ACC112 (cell line): ENCODE results near the gene PIP4P1.
"Not testable (repeated sequence)": the region's sequence is repeated elsewhere in the genome, so short reads cannot be mapped to it uniquely, and the experiment has no call there.

Experiments used
- H2AFZ ChIP-seq: fragments of 200-600 bp; sonication (generic); one replicate; pipeline ENCODE4 v1.6.0; 2017; ENCODE audit warnings: antibody characterized with exemption, low read length; ENCODE audit not compliant: unreplicated experiment
- H3K27ac ChIP-seq: fragments of 200-600 bp; sonication (generic); 2 replicates; pipeline ENCODE4 v1.5.1; 2014; ENCODE audit warnings: low read depth, mild to moderate bottlenecking, antibody characterized with exemption, low read length, moderate library complexity
- H3K27me3 ChIP-seq: fragments of 200-600 bp; sonication (generic); 2 replicates; pipeline ENCODE4 v1.6.1; 2014; ENCODE audit warnings: mild to moderate bottlenecking, antibody characterized with exemption, low read length, moderate library complexity, mixed read lengths; ENCODE audit not compliant: insufficient read depth
- H3K36me3 ChIP-seq: fragments of 200-600 bp; sonication (generic); 2 replicates; pipeline ENCODE4 v1.6.1; 2016; ENCODE audit warnings: mild to moderate bottlenecking, antibody characterized with exemption, low read length, moderate library complexity, mixed read lengths; ENCODE audit not compliant: insufficient read depth
- H3K4me1 ChIP-seq: fragments of 200-600 bp; sonication (generic); one replicate; pipeline ENCODE4 v1.6.1; 2016; ENCODE audit warnings: low read length, mixed read lengths; ENCODE audit not compliant: insufficient read depth, unreplicated experiment, control insufficient read depth
- H3K4me3 ChIP-seq: fragments of 200-600 bp; sonication (generic); 2 replicates; pipeline ENCODE4 v1.5.1; 2014; ENCODE audit warnings: mild to moderate bottlenecking, low read depth, low read length
- H3K79me2 ChIP-seq: fragments of 200-600 bp; sonication (generic); one replicate; pipeline ENCODE4 v1.6.0; 2016; ENCODE audit warnings: low read length; ENCODE audit not compliant: control insufficient read depth, unreplicated experiment, insufficient read depth

PIP4P1 gene

DNA sequence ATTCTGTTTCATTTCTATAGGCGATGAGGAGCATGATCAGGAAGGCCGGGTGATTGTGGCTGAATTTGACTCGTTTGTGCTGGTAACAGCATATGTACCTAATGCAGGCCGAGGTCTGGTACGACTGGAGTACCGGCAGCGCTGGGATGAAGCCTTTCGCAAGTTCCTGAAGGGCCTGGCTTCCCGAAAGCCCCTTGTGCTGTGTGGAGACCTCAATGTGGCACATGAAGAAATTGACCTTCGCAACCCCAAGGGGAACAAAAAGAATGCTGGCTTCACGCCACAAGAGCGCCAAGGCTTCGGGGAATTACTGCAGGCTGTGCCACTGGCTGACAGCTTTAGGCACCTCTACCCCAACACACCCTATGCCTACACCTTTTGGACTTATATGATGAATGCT, 4.3 kb downstream of the PIP4P1 start:
- Histone ChIP-seq H3K4me3 (peak overlapping the region; percentile 93), H3K27me3 (no peaks in the 10 kb centered on the region), H3K27ac (peak overlapping the region; percentile 93; the same call in 1 of the 2 replicates), H2AFZ (no peak overlapping the region), H3K36me3 (peaks cover 18% of the 10 kb centered on the region; the same call in 1 of the 2 replicates), H3K79me2 (peaks cover 64% of the 10 kb centered on the region), H3K4me1 (peaks cover 33% of the 10 kb centered on the region)

GRCh38 chr14:20455355-20456300, 5.6 kb downstream of the PIP4P1 start:
- Histone ChIP-seq H2AFZ (peak overlapping the region; percentile 19), H3K27me3 (no peaks in the 10 kb centered on the region), H3K36me3 (peaks cover 18% of the 10 kb centered on the region; the same call in 1 of the 2 replicates), H3K27ac (peak overlapping the region; percentile 93), H3K79me2 (peaks cover 60% of the 10 kb centered on the region), H3K4me1 (peaks cover 33% of the 10 kb centered on the region), H3K4me3 (peak overlapping the region; percentile 93)

DNA sequence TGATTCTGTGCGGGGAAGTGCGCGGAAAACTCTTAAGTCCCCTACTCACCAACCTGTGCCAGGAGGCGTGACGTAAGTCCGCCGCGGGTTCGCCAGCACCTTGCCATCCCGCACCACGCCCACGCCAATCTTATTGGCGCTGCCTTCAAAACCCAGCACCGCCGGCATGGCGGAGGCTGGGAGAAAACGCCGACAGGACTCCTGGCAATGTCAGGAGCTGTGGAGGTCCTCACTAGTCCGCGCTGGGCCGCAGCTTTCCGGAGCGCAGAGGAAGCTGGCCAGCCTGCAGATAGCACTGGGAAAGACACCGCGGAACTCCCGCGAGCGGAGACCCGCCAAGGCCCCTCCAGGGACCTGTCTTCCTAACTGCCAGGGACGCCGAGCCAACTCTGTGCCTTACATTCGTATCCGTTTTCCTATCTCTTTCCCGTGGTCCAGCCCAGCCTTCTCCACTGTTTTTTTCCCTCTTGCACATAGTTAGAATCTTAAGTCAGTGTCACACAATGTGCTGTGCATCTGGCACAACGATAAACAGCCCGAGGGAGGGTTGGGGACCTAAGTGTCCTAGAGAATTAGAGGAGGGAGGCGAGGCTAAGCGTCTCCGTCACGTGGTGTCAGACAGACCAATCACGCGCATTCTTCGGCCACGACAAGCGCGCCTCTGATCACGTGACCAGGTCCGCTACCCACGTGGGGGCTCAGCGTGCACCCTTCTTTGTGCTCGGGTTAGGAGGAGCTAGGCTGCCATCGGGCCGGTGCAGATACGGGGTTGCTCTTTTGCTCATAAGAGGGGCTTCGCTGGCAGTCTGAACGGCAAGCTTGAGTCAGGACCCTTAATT, 6.5 kb downstream of the PIP4P1 start, which contains the start of the genes APEX1 and OSGEP:
APEX1 (plus strand) TSS at position 711 of the 839 bp plus-strand sequence. CDS start 420 bp downstream, outside the sequence.
OSGEP (minus strand) TSS at position 297 of the 839 bp plus-strand sequence; CDS start at position 168, 129 bp downstream.
- Histone ChIP-seq H3K27me3 (no peaks in the 10 kb centered on the region), H2AFZ (peak within 1 kb of the TSS; percentile 90), H3K4me3 (peak within 1 kb of the TSS; percentile 93), H3K36me3 (peaks cover 25% of the 10 kb centered on the region; the same call in 1 of the 2 replicates), H3K27ac (peak within 1 kb of the TSS; percentile 93), H3K4me1 (peaks cover 26% of the 10 kb centered on the region), H3K79me2 (peaks cover 51% of the 10 kb centered on the region)

- peaks cover 36% of the 10 kb centered on the region for H3K79me2 ChIP-seq
These were observed 8.4 kb downstream of the PIP4P1 start for GRCh38 chr14:20452831-20453230.

GRCh38 chr14:20446889-20447288, 14.3 kb downstream of the PIP4P1 start:
- H3K36me3 ChIP-seq: peaks cover 35% of the 10 kb centered on the region
- no peak overlapping the region for H3K27ac ChIP-seq
- H3K79me2 ChIP-seq: no peaks in the 10 kb centered on the region
- no peak overlapping the region for H3K4me3 ChIP-seq
- H3K4me1 ChIP-seq: no peaks in the 10 kb centered on the region
- no peaks in the 10 kb centered on the region for H3K27me3 ChIP-seq
- H2AFZ ChIP-seq: no peak overlapping the region

More at GRCh38 chr14:20452831-20453230, 8.4 kb downstream of the PIP4P1 start:
- Histone ChIP-seq H3K4me1 (peaks cover 18% of the 10 kb centered on the region), H3K36me3 (peaks cover 33% of the 10 kb centered on the region; the same call in 1 of the 2 replicates)
- H3K27ac ChIP-seq, H3K4me3 ChIP-seq, H2AFZ ChIP-seq, H3K27me3 ChIP-seq: not testable (repeated sequence)

- not testable (repeated sequence) for H3K27me3 ChIP-seq, H3K4me1 ChIP-seq, H3K79me2 ChIP-seq, H3K4me3 ChIP-seq, H3K27ac ChIP-seq, H2AFZ ChIP-seq
- peaks cover 21% of the 10 kb centered on the region for H3K36me3 ChIP-seq
These were observed 17.6 kb downstream of the PIP4P1 start for GRCh38 chr14:20443650-20444049.

DNA sequence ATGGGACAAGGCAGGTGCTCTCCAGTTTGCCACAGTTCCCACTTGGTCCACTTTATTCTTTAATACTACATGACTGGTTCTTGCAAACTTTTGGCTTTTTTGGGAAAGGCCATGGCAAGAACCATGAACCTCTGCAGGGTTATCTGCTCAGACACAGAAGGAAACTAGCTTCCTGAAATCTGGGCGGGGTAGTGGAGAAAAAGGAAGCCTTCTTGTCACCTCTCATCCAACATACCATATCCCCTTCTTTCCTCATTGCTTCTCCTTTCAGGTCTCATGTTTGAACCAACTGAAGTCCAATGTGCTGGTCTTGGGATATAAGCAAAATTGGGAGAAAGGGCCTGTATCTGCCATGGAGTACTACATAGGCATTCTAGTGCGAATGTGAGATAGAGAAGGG, 19.8 kb downstream of the PIP4P1 start:
- Histone ChIP-seq H3K79me2 (no peaks in the 10 kb centered on the region), H3K4me1 (peaks cover 5% of the 10 kb centered on the region), H3K4me3 (no peak overlapping the region), H2AFZ (no peak overlapping the region), H3K27ac (no peak overlapping the region), H3K27me3 (no peaks in the 10 kb centered on the region), H3K36me3 (no peaks in the 10 kb centered on the region)

GRCh38 chr14:20440882-20441281, 20.4 kb downstream of the PIP4P1 start:
- H3K27me3 ChIP-seq: no peaks in the 10 kb centered on the region
- no peaks in the 10 kb centered on the region for H3K79me2 ChIP-seq
- no peak overlapping the region for H2AFZ ChIP-seq
- no peak overlapping the region for H3K27ac ChIP-seq
- H3K36me3 ChIP-seq: no peaks in the 10 kb centered on the region
- H3K4me1 ChIP-seq: peaks cover 10% of the 10 kb centered on the region
- H3K4me3 ChIP-seq: no peak overlapping the region

GRCh38 chr14:20440465-20440864, 20.8 kb downstream of the PIP4P1 start:
- Histone ChIP-seq H3K27me3 (peaks cover 2% of the 10 kb centered on the region; the same call in 1 of the 2 replicates), H3K4me3 (no peak overlapping the region), H3K27ac (no peak overlapping the region), H3K79me2 (no peaks in the 10 kb centered on the region), H2AFZ (no peak overlapping the region), H3K36me3 (no peaks in the 10 kb centered on the region), H3K4me1 (peaks cover 10% of the 10 kb centered on the region)

GRCh38 chr14:20438664-20439063, 22.6 kb downstream of the PIP4P1 start:
- Histone ChIP-seq H3K79me2 (no peaks in the 10 kb centered on the region), H3K36me3 (no peaks in the 10 kb centered on the region), H3K27ac (no peak overlapping the region), H3K4me3 (no peak overlapping the region), H3K27me3 (peaks cover 4% of the 10 kb centered on the region; the same call in 1 of the 2 replicates), H3K4me1 (peaks cover 10% of the 10 kb centered on the region), H2AFZ (no peak overlapping the region)
